Ovary (tissue), 9 donors: ENCODE data around the gene OR9A2. TPM values are rescaled to one million over a fixed set of nuclear protein-coding genes. Genes with fewer than 3 reads are reported as not detected.

Experiments
- DNase-seq, 5 donors: peaks; one replicate each; pipeline ENCODE4 v3.0.0-alpha.2; 2019 to 2020
- H3K27ac ChIP-seq, 2 donors: fragments of 200-600 bp; one replicate each; pipeline versions ENCODE4 v1.5.1 to v1.8.0; 2019 to 2022
- H3K27me3 ChIP-seq: fragments of 200-600 bp; one replicate; pipeline ENCODE4 v1.8.0; 2022
- H3K36me3 ChIP-seq: fragments of 200-600 bp; sonication (generic); one replicate; pipeline ENCODE4 v1.5.1; 2019
- H3K4me1 ChIP-seq: one replicate; pipeline ENCODE4 v1.8.1; 2013; ENCODE audit warnings: mild to moderate bottlenecking, moderate library complexity; ENCODE audit not compliant: insufficient read depth
- H3K4me3 ChIP-seq: fragments of 200-600 bp; sonication (generic); one replicate; pipeline ENCODE4 v1.5.1; 2017
- H3K9me3 ChIP-seq, 2 donors: fragments of 200-600 bp in 1 of 2; sonication (generic) in 1 of 2; one replicate each; pipeline versions ENCODE4 v1.5.1 to v1.8.1; 2013 to 2019; ENCODE audit warnings: mild to moderate bottlenecking in 1 of 2, moderate library complexity in 1 of 2
- CTCF ChIP-seq, 3 donors: fragments of 450-650 bp in 2 of 3; fragments of 200-600 bp in 1 of 3; IDR thresholded peaks; one replicate each; pipeline versions ENCODE4 v1.5.1 to v1.8.0; 2016 to 2022; ENCODE audit warnings: antibody characterized with exemption in 3 of 3, mild to moderate bottlenecking in 1 of 3
- EP300 ChIP-seq: sonication (generic); formaldehyde crosslinking; IDR thresholded peaks from one replicate; pipeline ENCODE4 v1.6.1; 2017; ENCODE audit warnings: antibody characterized with exemption
- POLR2A ChIP-seq: fragments of 450-650 bp; IDR thresholded peaks from one replicate; pipeline ENCODE4 v1.6.1; 2017; ENCODE audit warnings: antibody characterized with exemption, mild to moderate bottlenecking, moderate library complexity
- WGBS, 3 donors: extraction: QIAGEN DNeasy Blood & Tissue Kit in 1 of 3; methylation state at CpG; one replicate each; pipeline versions ENCODE4 v1.1.5 to v1.1.7; 2013 to 2017; 5-methylcytosine and 5-hydroxymethylcytosine counted together
- intact Hi-C, 4 donors: fragments of 100-400 bp; cut with DNase I; formaldehyde crosslinking; loops; one replicate each; pipeline versions ENCODE4 v1.11.0 to v1.15.1; 2022 to 2023
- polyA plus RNA-seq, 2 donors: library from polyadenylated mRNA; stranded (reverse); fragments of 200-250 nt in 1 of 2; fragments of 350-450 nt in 1 of 2; fragmentation: Illumina TruSeq in 1 of 2; extraction: RNeasy Lipid Tissue Mini Kit (QIAGEN cat#74804) in 1 of 2; gene quantifications; one replicate each; pipeline ENCODE4 v1.2.3, GENCODE V29; 2013 to 2014
- total RNA-seq, 7 donors: library from RNA; depleted of rRNA in 2 of 7; stranded (reverse); fragments of >200 nt in 2 of 7; fragmentation: NEBNext Ultra II Directional in 3 of 7; extraction: Animal tissue kit (Norgen Biotek cat#: 25700) in 3 of 7; gene quantifications; one replicate each; pipeline versions ENCODE4 v1.1.0 to v1.2.4, GENCODE V29; 2016 to 2023
- donor health status: DM: no; HTN: no; CAD: no; lungs with moderate emphysema.
- donor health status: DM: no; HTN: no; CAD: no.
- donor health status: Bipolar disorder and iron deficiency.
- donor health status: DM: yes; HTN: yes; CAD: no.
- donor health status: DM: no; HTN: no; CAD: no.
- donor health status: DM: yes; HTN: yes; CAD: no.

Gene OR9A2
- total and polyA plus RNA-seq, 9 donors: 0.22 TPM; not detected in 7

GRCh38 chr7:143049362-143049761 lies 22.4 kb upstream of the OR9A2 start:
- DNase-seq: no peak
- no peak overlapping the region for H3K4me3 ChIP-seq
- WGBS, 3 donors: 36 to 45% (median 37%) methylated on average over 4 of the region's 4 CpGs
- TF ChIP-seq CTCF (IDR thresholded peaks at IDR 0.05) (no peak), EP300 (no peak), POLR2A (no peak)
- no peaks in the 10 kb centered on the region for H3K27me3 ChIP-seq
- no peak overlapping the region for H3K27ac ChIP-seq
- intact Hi-C loops: no loop called here
- H3K9me3 ChIP-seq: no peaks in the 10 kb centered on the region
- H3K36me3 ChIP-seq: no peaks in the 10 kb centered on the region
- no peaks in the 10 kb centered on the region for H3K4me1 ChIP-seq

- Histone ChIP-seq H3K27ac (no peak overlapping the region), H3K27me3 (no peaks in the 10 kb centered on the region), H3K36me3 (no peaks in the 10 kb centered on the region), H3K4me3 (no peak overlapping the region), H3K4me1 (no peaks in the 10 kb centered on the region), H3K9me3 (no peaks in the 10 kb centered on the region)
- intact Hi-C loops: no loop called here
- TF ChIP-seq POLR2A: no peak
- no peak for TF ChIP-seq EP300
- TF ChIP-seq CTCF (IDR thresholded peaks at IDR 0.05): no peak
- DNase-seq: no peak
Measured at GRCh38 chr7:143048827-143049226, 21.9 kb upstream of the OR9A2 start.

GRCh38 chr7:143047326-143047725 lies 20.4 kb upstream of the OR9A2 start:
- Histone ChIP-seq H3K27ac (no peak overlapping the region), H3K9me3 (no peaks in the 10 kb centered on the region), H3K4me1 (no peaks in the 10 kb centered on the region), H3K4me3 (no peak overlapping the region), H3K36me3 (no peaks in the 10 kb centered on the region), H3K27me3 (no peaks in the 10 kb centered on the region)
- no peak for TF ChIP-seq CTCF (IDR thresholded peaks at IDR 0.05)
- intact Hi-C loops: no loop called here
- WGBS, 3 donors: 83 to 88% (median 87%) methylated on average over 2 of the region's 2 CpGs
- no peak for DNase-seq

- TF ChIP-seq CTCF (IDR thresholded peaks at IDR 0.05): no peak
- TF ChIP-seq POLR2A: no peak
- no peak for TF ChIP-seq EP300
- H3K4me3 ChIP-seq: no peak overlapping the region
- intact Hi-C loops: no loop called here
- no peaks in the 10 kb centered on the region for H3K36me3 ChIP-seq
- no peak overlapping the region for H3K27ac ChIP-seq
- no peaks in the 10 kb centered on the region for H3K27me3 ChIP-seq
- DNase-seq: no peak
- H3K9me3 ChIP-seq: no peaks in the 10 kb centered on the region
- 30 to 42% (median 40%) methylated on average over 3 of the region's 3 CpGs for WGBS, 3 donors
- no peaks in the 10 kb centered on the region for H3K4me1 ChIP-seq
Measured at GRCh38 chr7:143046426-143046851, 19.5 kb upstream of the OR9A2 start.

GRCh38 chr7:143043391-143043790 lies 16.5 kb upstream of the OR9A2 start:
- intact Hi-C loops: no loop called here
- Histone ChIP-seq H3K27me3 (no peaks in the 10 kb centered on the region), H3K9me3 (no peaks in the 10 kb centered on the region), H3K36me3 (no peaks in the 10 kb centered on the region), H3K4me1 (no peaks in the 10 kb centered on the region), H3K4me3 (no peak overlapping the region), H3K27ac (no peak overlapping the region)
- TF ChIP-seq CTCF (IDR thresholded peaks at IDR 0.05) (no peak), EP300 (no peak), POLR2A (no peak)
- WGBS, 3 donors: 38 to 45% (median 44%) methylated on average over 2 of the region's 2 CpGs
- no peak for DNase-seq
